ENCODE results near the gene OR2M4.
"Not testable (repeated sequence)": the region's sequence is repeated elsewhere in the genome, so short reads cannot be mapped to it uniquely, and the experiment has no call there.

The OR2M4 gene

GRCh38 chr1:248268178-248268577 is 37.0 kb downstream of the OR2M4 start:
- H3K27ac ChIP-seq = no peak overlapping the region
- TF ChIP-seq CTCF (IDR thresholded peaks at IDR 0.05; ENCODE audit: low read depth, low read length, missing control alignments) = no peak
- no peaks in the 10 kb centered on the region for H3K36me3 ChIP-seq (replicated peaks)
- no peak overlapping the region for H3K4me3 ChIP-seq (ENCODE audit: low read depth, low read length)
- no peak for DNase-seq
- in situ Hi-C loops (cut with HindIII; ENCODE audit: low pct_ligation_motif_present, low sequenced_read_pairs) = no loop called here
- no peaks in the 10 kb centered on the region for H3K27me3 ChIP-seq (replicated peaks)

GRCh38 chr1:248273225-248273624 is 42.0 kb downstream of the OR2M4 start:
- DNase-seq; H3K36me3 ChIP-seq (replicated peaks); H3K4me3 ChIP-seq (ENCODE audit: low read depth, low read length); H3K27me3 ChIP-seq (replicated peaks); H3K27ac ChIP-seq; in situ Hi-C loops (cut with HindIII; ENCODE audit: low pct_ligation_motif_present, low sequenced_read_pairs): not testable (repeated sequence)

GRCh38 chr1:248277876-248278275 is 46.7 kb downstream of the OR2M4 start, which contains the start of gene OR2T33:
TSS of gene OR2T33 (minus strand) at chr1:248277976. CDS start at chr1:248273814, 4,162 bp downstream.
- in situ Hi-C loops (cut with HindIII; ENCODE audit: low pct_ligation_motif_present, low sequenced_read_pairs) = no loop called here
- H3K27me3 ChIP-seq (replicated peaks) = no peaks in the 10 kb centered on the region

GRCh38 chr1:248288391-248288790 is 57.2 kb downstream of the OR2M4 start:
- H3K27me3 ChIP-seq (replicated peaks) = no peaks in the 10 kb centered on the region
- no peak for DNase-seq
- H3K36me3 ChIP-seq (replicated peaks) = no peaks in the 10 kb centered on the region
- in situ Hi-C loops (cut with HindIII; ENCODE audit: low pct_ligation_motif_present, low sequenced_read_pairs) = no loop called here
- H3K27ac ChIP-seq = no peak overlapping the region
- no peak overlapping the region for H3K4me3 ChIP-seq (ENCODE audit: low read depth, low read length)
- TF ChIP-seq CTCF (IDR thresholded peaks at IDR 0.05; ENCODE audit: low read depth, low read length, missing control alignments) = no peak

More at GRCh38 chr1:248277876-248278275, 46.7 kb downstream of the OR2M4 start, which contains the start of gene OR2T33:
- Histone ChIP-seq H3K27ac (no peak within 1 kb of the TSS), H3K36me3 (replicated peaks) (no peaks in the 10 kb centered on the region), H3K4me3 (ENCODE audit: low read depth, low read length) (no peak within 1 kb of the TSS)
- no peak for DNase-seq
- TF ChIP-seq CTCF (IDR thresholded peaks at IDR 0.05; ENCODE audit: low read depth, low read length, missing control alignments) = no peak

All from brain microvascular endothelial cell (primary cell).